Dendritic cell treated with granulocyte-macrophage colony-stimulating factor and Interleukin-4, amounts not matched to agents 40 ng/mL and 50 ng/mL, for 4 days (primary cell): ENCODE results near the gene REX1BD.

ENCODE experiments used
- H3K27ac Mint-ChIP-seq: one replicate; pipeline ENCODE4 v1.8.0; 2022; ENCODE audit warnings: mild to moderate bottlenecking, mixed read lengths
- H3K27me3 Mint-ChIP-seq: one replicate; pipeline ENCODE4 v1.8.0; 2022; ENCODE audit warnings: mild to moderate bottlenecking, mixed read lengths
- H3K36me3 Mint-ChIP-seq: one replicate; pipeline ENCODE4 v1.8.0; 2022; ENCODE audit warnings: low read depth, mixed read lengths
- H3K4me1 Mint-ChIP-seq: one replicate; pipeline ENCODE4 v1.8.0; 2022; ENCODE audit warnings: low read depth, mixed read lengths
- H3K4me3 Mint-ChIP-seq: one replicate; pipeline ENCODE4 v1.8.0; 2022; ENCODE audit warnings: mild to moderate bottlenecking, moderate library complexity, mixed read lengths
- H3K9me3 Mint-ChIP-seq: one replicate; pipeline ENCODE4 v1.8.0; 2022; ENCODE audit warnings: mixed read lengths
- intact Hi-C: fragments of 100-400 bp; cut with micrococcal nuclease; formaldehyde crosslinking; loops from one replicate; pipeline ENCODE4 v1.15.0; 2022

The REX1BD gene

DNA sequence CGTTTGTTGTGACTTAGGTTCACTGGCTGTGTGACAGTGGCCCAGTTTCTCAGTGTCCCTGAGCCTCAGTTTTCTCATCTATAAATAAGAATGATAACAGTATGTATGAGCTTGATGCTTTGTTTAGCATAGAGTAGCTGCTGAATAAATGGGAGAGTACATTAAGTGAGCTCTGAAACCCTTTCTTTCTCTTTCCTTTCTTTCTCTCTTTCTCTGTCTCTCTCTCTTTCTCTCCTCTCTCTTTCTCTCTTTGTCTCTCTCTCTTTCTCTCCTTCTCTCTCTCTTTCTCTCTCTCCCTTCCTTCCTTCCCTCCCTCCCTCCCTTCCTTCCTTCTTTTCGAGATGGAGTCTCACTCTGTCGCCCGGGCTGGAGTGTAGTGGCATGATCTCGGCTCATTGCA lies 28.9 kb upstream of the REX1BD start:
- H3K27ac Mint-ChIP-seq = peak overlapping the region; percentile 31
- H3K36me3 Mint-ChIP-seq = peaks cover 54% of the 10 kb centered on the region
- H3K9me3 Mint-ChIP-seq = no peaks in the 10 kb centered on the region
- no peaks in the 10 kb centered on the region for H3K27me3 Mint-ChIP-seq
- H3K4me3 Mint-ChIP-seq = no peak overlapping the region
- intact Hi-C loops = no loop called here
- H3K4me1 Mint-ChIP-seq = peaks cover 24% of the 10 kb centered on the region

DNA sequence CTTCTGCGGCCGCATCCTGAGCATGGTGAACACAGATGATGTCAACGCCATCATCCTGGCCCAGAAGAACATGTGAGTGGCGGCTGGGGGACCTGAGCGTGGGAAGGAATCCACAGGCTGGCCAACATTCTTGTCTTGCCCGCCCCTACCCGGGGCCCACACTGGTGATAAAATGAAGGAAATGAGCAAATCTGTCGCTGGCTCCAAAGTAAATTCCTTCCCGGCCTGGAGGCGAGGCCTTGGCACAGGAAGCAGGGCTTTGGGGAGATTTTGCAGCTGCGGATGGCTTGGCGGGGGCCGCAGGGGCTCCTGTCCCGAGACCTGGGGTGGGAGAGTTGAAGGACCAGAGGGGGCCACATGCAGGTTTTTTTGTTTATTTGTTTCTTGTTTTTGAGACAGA lies 26.5 kb upstream of the REX1BD start:
- Mint-ChIP-seq H3K27me3 (no peaks in the 10 kb centered on the region), H3K36me3 (peaks cover 78% of the 10 kb centered on the region), H3K27ac (no peak overlapping the region), H3K4me3 (no peak overlapping the region), H3K4me1 (peaks cover 24% of the 10 kb centered on the region), H3K9me3 (no peaks in the 10 kb centered on the region)
- intact Hi-C loops = no loop called here

DNA sequence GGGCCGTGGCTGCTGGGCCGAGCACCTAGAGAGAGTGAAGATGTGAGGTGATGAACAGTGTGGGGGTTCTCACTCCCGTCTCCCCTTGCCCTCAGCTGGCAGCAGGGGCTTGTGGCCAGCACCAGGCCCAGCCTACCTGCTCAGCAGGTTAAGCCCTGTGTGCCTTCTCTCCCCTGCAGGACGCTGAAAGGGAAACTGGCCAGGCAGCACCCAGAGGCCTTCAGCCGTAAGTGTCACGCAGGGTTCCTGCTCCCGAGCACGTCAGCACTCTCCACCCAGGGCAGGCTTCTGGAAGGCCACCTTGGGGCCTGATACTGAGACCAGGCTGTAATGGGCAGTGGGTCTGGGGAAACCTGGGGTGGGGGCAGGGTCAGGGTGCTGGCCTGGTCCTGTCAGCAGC lies 21.6 kb upstream of the REX1BD start:
- Mint-ChIP-seq H3K27ac (no peak overlapping the region), H3K9me3 (no peaks in the 10 kb centered on the region), H3K4me1 (peaks cover 7% of the 10 kb centered on the region), H3K27me3 (no peaks in the 10 kb centered on the region), H3K36me3 (peaks cover 90% of the 10 kb centered on the region), H3K4me3 (no peak overlapping the region)
- intact Hi-C loops = no loop called here

DNA sequence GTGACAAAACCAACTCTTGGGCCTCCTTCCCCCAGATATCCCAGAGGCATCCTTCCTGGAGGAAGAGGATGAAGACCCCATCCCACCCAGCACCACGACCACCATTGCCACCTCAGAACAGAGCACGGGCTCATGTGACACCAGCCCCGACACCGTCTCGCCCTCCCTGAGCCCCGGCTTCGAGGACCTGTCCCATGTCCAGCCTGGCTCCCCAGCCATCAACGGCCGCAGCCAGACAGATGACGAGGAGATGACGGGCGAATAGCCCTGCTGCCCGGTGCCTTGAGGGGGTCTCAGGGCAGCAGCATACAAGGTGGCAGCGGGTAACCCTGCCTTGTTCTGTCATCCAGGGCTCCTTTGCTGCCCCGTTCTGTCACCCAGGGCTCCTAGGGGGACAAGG lies 20.2 kb upstream of the REX1BD start:
- H3K9me3 Mint-ChIP-seq = no peaks in the 10 kb centered on the region
- H3K36me3 Mint-ChIP-seq = peaks cover 90% of the 10 kb centered on the region
- no peak overlapping the region for H3K4me3 Mint-ChIP-seq

DNA sequence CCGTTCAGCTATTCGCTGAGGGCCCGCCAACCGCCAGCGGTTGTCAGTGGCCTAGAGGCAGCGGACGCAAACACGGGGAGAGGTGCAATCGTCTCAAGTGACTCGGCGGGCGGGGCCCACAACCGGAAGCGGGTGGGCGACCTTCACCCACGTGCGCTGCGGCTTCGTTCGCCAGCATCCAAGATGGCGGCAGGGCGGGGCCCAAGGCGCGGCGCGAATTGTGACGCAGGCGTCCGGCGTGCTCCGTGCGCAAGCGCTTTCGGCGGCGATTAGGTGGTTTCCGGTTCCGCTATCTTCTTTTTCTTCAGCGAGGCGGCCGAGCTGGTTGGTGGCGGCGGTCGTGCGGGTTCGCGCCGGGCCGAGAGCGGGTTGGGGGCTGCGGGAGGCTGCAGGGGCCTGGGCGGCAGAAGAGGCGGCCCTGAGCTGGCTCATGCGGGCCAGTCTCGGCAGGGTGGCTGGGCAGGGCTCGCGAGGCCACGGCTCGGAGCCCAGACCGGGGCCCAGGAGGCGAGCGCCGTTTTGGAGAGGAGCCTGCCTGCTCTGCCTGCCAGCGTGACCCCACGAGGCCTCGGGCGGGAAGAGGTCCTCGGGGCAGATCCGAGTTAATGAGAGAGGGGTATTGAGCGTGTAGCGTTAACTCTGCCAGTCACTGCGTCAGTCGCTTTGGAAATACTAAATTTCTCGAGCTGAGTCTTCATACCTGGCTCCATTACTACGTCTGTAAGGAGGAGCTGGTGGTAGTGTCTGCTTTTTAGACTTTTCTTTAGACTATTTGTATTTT lies 16.8 kb upstream of the REX1BD start, which contains the start of gene UBA52:
UBA52 (plus strand) TSS at position 294 of the 781 bp plus-strand sequence. CDS start 1,444 bp downstream, outside the sequence.
- no peaks in the 10 kb centered on the region for H3K27me3 Mint-ChIP-seq
- peak within 1 kb of the TSS; percentile 95 for H3K27ac Mint-ChIP-seq
- peaks cover 25% of the 10 kb centered on the region for H3K4me1 Mint-ChIP-seq
- peak within 1 kb of the TSS; percentile 78 for H3K4me3 Mint-ChIP-seq
- H3K36me3 Mint-ChIP-seq = peaks cover 90% of the 10 kb centered on the region
- intact Hi-C loops = loop anchor here (1.0 to 5.0 kb wide), 4 partner anchors 17 to 94 kb away; partner anchors contain the start of genes ELL, FKBP8 and REX1BD
- H3K9me3 Mint-ChIP-seq = no peaks in the 10 kb centered on the region

More for the DNA sequence above, 20.2 kb upstream of the REX1BD start:
- peaks cover 19% of the 10 kb centered on the region for H3K4me1 Mint-ChIP-seq
- intact Hi-C loops = no loop called here
- H3K27me3 Mint-ChIP-seq = no peaks in the 10 kb centered on the region
- no peak overlapping the region for H3K27ac Mint-ChIP-seq

DNA sequence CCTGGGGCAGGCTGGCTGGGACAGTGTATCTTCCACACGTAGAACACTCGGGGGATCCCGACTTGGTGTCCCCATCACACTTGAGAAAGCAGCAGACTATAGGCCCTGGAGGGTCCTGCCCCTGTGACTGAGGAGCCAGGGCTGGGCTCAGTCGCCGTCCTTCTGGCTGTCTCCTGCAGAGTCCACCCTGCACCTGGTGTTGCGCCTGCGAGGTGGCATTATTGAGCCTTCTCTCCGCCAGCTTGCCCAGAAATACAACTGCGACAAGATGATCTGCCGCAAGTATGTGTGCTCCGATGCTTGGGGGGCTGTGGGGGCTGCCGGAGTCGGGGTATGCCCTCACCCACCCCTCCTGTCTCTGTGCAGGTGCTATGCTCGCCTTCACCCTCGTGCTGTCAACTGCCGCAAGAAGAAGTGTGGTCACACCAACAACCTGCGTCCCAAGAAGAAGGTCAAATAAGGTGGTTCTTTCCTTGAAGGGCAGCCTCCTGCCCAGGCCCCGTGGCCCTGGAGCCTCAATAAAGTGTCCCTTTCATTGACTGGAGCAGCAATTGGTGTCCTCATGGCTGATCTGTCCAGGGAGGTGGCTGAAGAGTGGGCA lies 13.8 kb upstream of the REX1BD start:
- Mint-ChIP-seq H3K27me3 (no peaks in the 10 kb centered on the region), H3K27ac (no peak overlapping the region), H3K4me1 (peaks cover 25% of the 10 kb centered on the region), H3K9me3 (no peaks in the 10 kb centered on the region), H3K36me3 (peaks cover 71% of the 10 kb centered on the region), H3K4me3 (no peak overlapping the region)
- intact Hi-C loops = loop anchor here (5.0 kb wide), 1 partner anchor 97 kb away; no protein-coding TSS in a partner anchor

DNA sequence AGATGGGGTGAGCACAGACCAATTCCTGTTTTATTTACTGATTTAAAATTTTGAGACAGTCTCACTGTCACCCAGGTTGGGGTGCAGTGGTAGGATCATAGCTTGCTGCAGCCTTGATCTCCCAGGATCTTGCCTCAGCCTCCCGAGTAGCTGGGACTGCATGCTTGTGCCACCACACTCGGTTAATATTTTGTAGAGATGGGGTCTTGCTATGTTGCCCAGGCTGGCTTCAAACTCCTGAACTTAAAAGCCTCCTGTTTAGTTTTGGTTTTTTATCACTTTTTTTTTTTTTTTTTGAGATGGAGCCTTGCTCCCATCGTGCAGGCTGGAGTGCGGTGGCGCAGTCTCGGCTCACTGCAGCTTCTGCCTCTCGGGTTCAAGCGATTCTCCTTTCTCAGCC lies 12.2 kb upstream of the REX1BD start:
- Mint-ChIP-seq H3K4me1 (peaks cover 22% of the 10 kb centered on the region), H3K4me3 (no peak overlapping the region), H3K27me3 (no peaks in the 10 kb centered on the region), H3K36me3 (peaks cover 65% of the 10 kb centered on the region), H3K9me3 (no peaks in the 10 kb centered on the region), H3K27ac (no peak overlapping the region)
- intact Hi-C loops = no loop called here

DNA sequence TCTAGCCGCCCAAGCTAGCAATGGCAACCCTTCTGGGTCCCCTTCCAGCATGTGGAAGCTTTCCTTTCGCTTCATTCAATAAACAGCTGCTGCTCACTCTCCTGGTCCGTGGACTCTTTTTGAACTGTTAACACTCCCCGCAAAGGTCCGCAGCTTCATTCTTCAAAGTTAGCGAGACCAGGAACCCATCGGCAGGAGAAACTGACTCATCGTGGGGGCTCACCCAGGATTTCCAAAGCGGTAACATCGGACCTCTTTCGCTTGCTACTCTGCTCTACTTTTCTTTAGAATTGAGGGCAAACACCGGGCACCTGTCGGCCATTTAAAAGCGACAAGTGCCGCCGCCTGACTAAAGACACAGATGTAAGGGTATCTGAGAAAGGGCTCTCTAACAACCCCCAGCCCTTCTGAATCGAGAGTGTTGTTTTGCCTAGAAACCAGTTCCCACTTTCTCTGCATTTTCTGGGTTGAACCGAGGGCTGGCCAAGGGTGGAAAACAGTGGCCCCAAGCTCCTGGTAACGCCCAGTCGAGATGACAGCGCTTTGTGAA lies 11.2 kb upstream of the REX1BD start:
- H3K4me1 Mint-ChIP-seq = peaks cover 16% of the 10 kb centered on the region
- H3K27me3 Mint-ChIP-seq = no peaks in the 10 kb centered on the region
- H3K36me3 Mint-ChIP-seq = peaks cover 55% of the 10 kb centered on the region
- no peaks in the 10 kb centered on the region for H3K9me3 Mint-ChIP-seq
- H3K4me3 Mint-ChIP-seq = no peak overlapping the region
- H3K27ac Mint-ChIP-seq = no peak overlapping the region
- intact Hi-C loops = no loop called here

DNA sequence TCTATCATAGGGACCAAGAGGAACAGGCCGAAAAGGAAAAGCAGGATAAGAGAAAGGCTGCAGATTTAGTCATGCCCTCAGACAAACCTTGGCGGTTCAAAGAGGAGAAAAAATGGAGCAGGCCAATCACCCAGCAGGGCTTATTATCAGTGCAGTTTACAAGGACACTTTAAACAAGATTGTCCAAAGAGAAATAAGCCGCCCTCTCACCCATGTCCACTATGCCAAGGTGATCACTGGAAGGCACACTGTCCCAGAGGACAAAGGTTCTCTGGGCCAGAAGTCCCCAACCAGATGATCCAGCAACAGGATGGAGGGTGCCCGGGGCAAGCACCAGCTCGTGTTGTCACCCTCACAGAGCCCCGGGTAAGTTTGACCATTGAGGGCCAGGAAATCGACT lies 8.3 kb upstream of the REX1BD start:
- Mint-ChIP-seq H3K36me3 (peaks cover 26% of the 10 kb centered on the region), H3K9me3 (no peaks in the 10 kb centered on the region), H3K27me3 (no peaks in the 10 kb centered on the region), H3K4me1 (peaks cover 4% of the 10 kb centered on the region), H3K4me3 (no peak overlapping the region), H3K27ac (no peak overlapping the region)
- intact Hi-C loops = no loop called here

DNA sequence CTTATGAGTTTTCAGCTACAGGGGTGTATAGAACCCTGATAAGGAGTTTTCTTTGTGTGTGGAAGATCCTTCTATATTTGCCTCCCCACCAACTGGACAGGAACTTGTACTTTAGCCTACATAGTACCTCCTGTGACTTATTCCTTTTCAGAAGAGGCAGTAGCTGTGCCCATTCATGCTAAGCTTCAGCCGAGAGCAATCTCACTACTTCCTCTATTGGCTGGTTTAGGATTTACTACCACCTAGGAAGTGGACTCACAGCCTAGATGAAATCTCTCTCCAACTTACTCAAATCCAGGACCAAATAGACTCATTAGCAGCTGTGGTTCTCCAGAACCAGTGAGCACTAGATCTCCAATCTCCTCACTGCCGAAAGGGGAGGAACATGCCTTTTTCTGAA lies 2.3 kb upstream of the REX1BD start:
- Mint-ChIP-seq H3K4me3 (no peak overlapping the region), H3K27ac (peak overlapping the region; percentile 85), H3K9me3 (no peaks in the 10 kb centered on the region), H3K4me1 (peaks cover 51% of the 10 kb centered on the region), H3K27me3 (no peaks in the 10 kb centered on the region), H3K36me3 (peaks cover 23% of the 10 kb centered on the region)
- intact Hi-C loops = loop anchor here (5.0 kb wide), 3 partner anchors 64 to 261 kb away; partner anchors contain the start of gene ELL

DNA sequence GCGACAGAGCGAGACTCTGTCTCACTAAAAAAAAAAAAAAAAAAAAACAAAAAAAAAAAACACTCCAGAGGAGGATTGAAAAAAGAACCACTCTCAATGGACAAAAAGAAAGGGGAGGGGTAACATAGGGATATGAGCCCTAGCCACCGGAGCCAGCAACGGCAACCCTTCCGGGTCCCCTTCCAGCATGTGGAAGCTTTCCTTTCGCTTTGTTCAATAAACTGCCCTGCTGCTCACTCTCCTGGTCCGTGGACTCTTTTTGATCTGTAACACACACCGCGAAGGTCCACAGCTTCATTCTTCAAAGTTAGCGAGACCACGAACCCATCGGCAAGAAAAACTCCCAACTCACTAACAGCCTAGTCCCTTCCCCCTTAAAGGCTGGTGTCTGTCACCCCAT lies 1.0 kb upstream of the REX1BD start:
- no peaks in the 10 kb centered on the region for H3K9me3 Mint-ChIP-seq
- H3K4me1 Mint-ChIP-seq = peaks cover 51% of the 10 kb centered on the region
- intact Hi-C loops = loop anchor here (5.0 kb wide), 3 partner anchors 65 to 260 kb away; partner anchors contain the start of gene ELL
- peak overlapping the region; percentile 88 for H3K4me3 Mint-ChIP-seq
- H3K27ac Mint-ChIP-seq = peak overlapping the region; percentile 91
- H3K36me3 Mint-ChIP-seq = peaks cover 36% of the 10 kb centered on the region
- no peaks in the 10 kb centered on the region for H3K27me3 Mint-ChIP-seq

DNA sequence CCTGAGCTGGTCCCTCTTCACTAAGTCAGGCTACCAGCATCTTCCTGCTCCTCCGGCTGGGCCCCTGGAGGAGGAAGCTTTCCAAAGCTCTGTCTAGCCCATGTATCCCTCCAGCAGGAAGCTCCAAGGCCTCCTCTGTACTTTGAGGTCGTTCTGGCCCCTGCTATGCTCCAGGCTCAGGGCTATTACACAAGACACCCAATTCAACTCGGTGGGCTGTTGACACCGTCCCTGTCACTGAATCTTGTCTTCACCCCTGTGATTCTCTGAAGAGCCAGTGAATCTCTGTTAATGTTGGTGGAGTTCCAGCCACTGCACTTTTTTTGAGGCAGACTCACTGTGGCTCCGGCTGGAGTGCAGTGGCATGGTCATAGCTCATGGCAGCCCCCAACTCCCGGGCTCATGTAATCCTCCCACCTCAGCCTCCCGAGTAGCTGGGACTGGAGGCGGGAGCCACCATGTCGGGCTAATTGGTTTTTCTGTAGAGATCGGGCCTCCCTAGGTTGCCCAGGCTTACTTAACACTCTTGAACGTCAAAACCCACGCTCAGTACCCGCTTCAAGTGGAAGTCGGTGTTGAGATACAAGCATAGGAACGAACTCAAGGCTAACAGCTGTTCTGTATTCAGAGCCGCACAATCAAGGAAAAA lies 512 bp upstream of the REX1BD start:
- H3K36me3 Mint-ChIP-seq = peaks cover 41% of the 10 kb centered on the region
- H3K4me3 Mint-ChIP-seq = peak overlapping the region; percentile 88
- intact Hi-C loops = loop anchor here (2.0 to 5.0 kb wide), 4 partner anchors 15 to 259 kb away; partner anchors contain the start of gene ELL
- H3K4me1 Mint-ChIP-seq = peaks cover 55% of the 10 kb centered on the region
- H3K27me3 Mint-ChIP-seq = no peaks in the 10 kb centered on the region
- H3K27ac Mint-ChIP-seq = peak overlapping the region; percentile 91
- no peaks in the 10 kb centered on the region for H3K9me3 Mint-ChIP-seq

DNA sequence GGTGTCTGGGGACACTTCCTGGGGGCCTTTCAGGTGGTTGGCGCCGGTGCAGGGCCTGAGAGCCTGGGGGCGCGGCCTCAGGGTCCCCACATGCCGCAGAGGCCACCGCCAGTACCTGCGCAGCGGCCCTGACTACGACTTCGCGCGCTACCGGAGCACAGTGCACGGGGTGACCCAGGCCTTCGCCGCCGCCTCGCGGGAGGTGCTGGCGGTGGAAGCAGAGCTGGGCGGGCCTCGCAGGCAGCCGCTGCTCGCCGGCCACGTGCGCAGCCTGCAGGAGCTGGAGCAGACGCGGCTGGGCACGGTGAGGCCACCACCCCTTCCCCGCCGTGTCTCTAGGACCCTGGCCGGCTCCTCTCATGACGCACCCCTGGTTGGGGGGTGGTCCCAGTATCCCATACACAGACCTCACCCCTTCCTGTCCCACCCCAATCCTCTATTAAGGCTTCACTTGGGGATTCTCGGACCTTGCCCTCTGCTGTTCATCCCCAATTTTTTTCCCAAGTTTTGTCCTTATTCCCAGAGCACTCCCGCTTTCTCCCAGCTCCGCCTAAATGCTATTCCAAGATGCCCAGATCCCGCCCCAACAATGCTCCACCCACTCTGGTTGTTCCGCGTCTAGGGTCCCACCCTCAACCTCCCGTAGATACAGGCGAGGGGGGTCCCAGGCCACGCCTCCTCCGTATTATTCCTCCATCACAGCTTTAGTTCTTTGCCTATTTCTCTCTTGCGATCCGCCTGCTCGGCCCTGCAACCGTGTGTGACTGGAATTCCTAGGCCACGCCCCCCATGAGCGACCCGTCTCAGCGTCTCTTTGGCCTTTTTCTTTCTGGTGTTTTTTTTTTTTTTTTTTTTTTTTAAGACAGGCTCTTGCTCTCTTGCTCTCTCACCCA lies 1.0 kb downstream of the REX1BD start:
- peak overlapping the region; percentile 91 for H3K27ac Mint-ChIP-seq
- H3K36me3 Mint-ChIP-seq = peaks cover 44% of the 10 kb centered on the region
- peak overlapping the region; percentile 88 for H3K4me3 Mint-ChIP-seq
- intact Hi-C loops = loop anchor here (2.0 to 10.0 kb wide), 5 partner anchors 17 to 258 kb away; partner anchors contain the start of gene ELL
- peaks cover 2% of the 10 kb centered on the region for H3K27me3 Mint-ChIP-seq
- H3K4me1 Mint-ChIP-seq = peaks cover 70% of the 10 kb centered on the region
- H3K9me3 Mint-ChIP-seq = no peaks in the 10 kb centered on the region
